Skeletal muscle satellite cell (primary cell): ENCODE results near the gene CMTR2.

Experiments used
- H3K27me3 ChIP-seq: 2 replicates; pipeline ENCODE4 v1.7.0; 2013; ENCODE audit warnings: low read length; ENCODE audit not compliant: control insufficient read depth, insufficient read depth
- H3K36me3 ChIP-seq: 2 replicates; pipeline ENCODE4 v1.7.0; 2013; ENCODE audit warnings: mild to moderate bottlenecking, control low read depth, low read length; ENCODE audit not compliant: insufficient read depth
- H3K4me1 ChIP-seq: 2 replicates; pipeline ENCODE4 v1.7.0; 2013; ENCODE audit warnings: low read length; ENCODE audit not compliant: control insufficient read depth, insufficient read depth
- H3K4me2 ChIP-seq: 2 replicates; pipeline ENCODE4 v1.7.0; 2013; ENCODE audit warnings: mild to moderate bottlenecking, low read length
- H3K4me3 ChIP-seq: 2 replicates; pipeline ENCODE4 v1.7.0; 2013; ENCODE audit warnings: low read length
- H3K9ac ChIP-seq: 2 replicates; pipeline ENCODE4 v1.7.0; 2013; ENCODE audit warnings: mild to moderate bottlenecking, low read depth, low read length, moderate library complexity
- H3K9me3 ChIP-seq: replicated peaks from 2 replicates; pipeline ENCODE4 v1.7.0; 2013; ENCODE audit warnings: mild to moderate bottlenecking, control low read depth, low read length

CMTR2 gene

GRCh38 chr16:71273384-71273783, 15.8 kb downstream of the CMTR2 start:
- H3K27me3 ChIP-seq, result no peaks in the 10 kb centered on the region
- no peak overlapping the region for H3K4me3 ChIP-seq
- H3K4me2 ChIP-seq, result no peak overlapping the region
- no peaks in the 10 kb centered on the region for H3K4me1 ChIP-seq
- no peaks in the 10 kb centered on the region for H3K9me3 ChIP-seq
- H3K9ac ChIP-seq, result no peak overlapping the region
- H3K36me3 ChIP-seq, result no peaks in the 10 kb centered on the region

DNA sequence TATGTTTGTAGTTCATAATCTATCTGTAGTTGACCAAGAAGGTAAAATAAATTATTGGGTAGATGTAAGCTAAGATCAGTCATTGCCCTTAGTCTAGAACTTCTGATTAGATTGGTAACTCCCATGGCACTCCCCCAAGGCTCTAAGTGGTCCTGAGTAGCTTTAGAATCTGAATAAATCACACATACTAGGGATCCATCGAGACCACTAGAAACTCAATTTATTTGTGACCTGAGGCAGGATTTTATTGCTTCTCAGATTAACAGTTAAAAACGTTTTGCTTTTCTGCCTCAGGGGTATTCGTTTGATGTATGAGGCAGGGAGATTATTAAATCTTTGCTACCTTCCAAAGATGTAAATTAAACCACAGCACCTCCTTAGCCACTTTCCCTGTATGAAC, 24.9 kb downstream of the CMTR2 start:
- no peak overlapping the region for H3K4me2 ChIP-seq
- H3K9me3 ChIP-seq, result no peaks in the 10 kb centered on the region
- H3K4me1 ChIP-seq, result no peaks in the 10 kb centered on the region
- H3K9ac ChIP-seq, result no peak overlapping the region
- H3K27me3 ChIP-seq, result no peaks in the 10 kb centered on the region
- H3K4me3 ChIP-seq, result no peak overlapping the region
- H3K36me3 ChIP-seq, result no peaks in the 10 kb centered on the region

- H3K9ac ChIP-seq, result no peak overlapping the region
- no peaks in the 10 kb centered on the region for H3K9me3 ChIP-seq
- H3K4me1 ChIP-seq, result no peaks in the 10 kb centered on the region
- no peak overlapping the region for H3K4me2 ChIP-seq
- no peaks in the 10 kb centered on the region for H3K27me3 ChIP-seq
- H3K4me3 ChIP-seq, result no peak overlapping the region
- no peaks in the 10 kb centered on the region for H3K36me3 ChIP-seq
These were observed 25.6 kb downstream of the CMTR2 start for GRCh38 chr16:71263582-71263981.

- no peaks in the 10 kb centered on the region for H3K36me3 ChIP-seq
- no peak overlapping the region for H3K4me2 ChIP-seq
- H3K4me1 ChIP-seq, result no peaks in the 10 kb centered on the region
- H3K9me3 ChIP-seq, result no peaks in the 10 kb centered on the region
- no peaks in the 10 kb centered on the region for H3K27me3 ChIP-seq
- H3K9ac ChIP-seq, result no peak overlapping the region
- no peak overlapping the region for H3K4me3 ChIP-seq
These were observed 26.8 kb downstream of the CMTR2 start for GRCh38 chr16:71262391-71262790.

GRCh38 chr16:71260995-71261394, 28.2 kb downstream of the CMTR2 start:
- Histone ChIP-seq H3K27me3 (no peaks in the 10 kb centered on the region), H3K9me3 (no peaks in the 10 kb centered on the region), H3K9ac (no peak overlapping the region), H3K4me3 (no peak overlapping the region), H3K36me3 (no peaks in the 10 kb centered on the region), H3K4me2 (no peak overlapping the region), H3K4me1 (no peaks in the 10 kb centered on the region)

DNA sequence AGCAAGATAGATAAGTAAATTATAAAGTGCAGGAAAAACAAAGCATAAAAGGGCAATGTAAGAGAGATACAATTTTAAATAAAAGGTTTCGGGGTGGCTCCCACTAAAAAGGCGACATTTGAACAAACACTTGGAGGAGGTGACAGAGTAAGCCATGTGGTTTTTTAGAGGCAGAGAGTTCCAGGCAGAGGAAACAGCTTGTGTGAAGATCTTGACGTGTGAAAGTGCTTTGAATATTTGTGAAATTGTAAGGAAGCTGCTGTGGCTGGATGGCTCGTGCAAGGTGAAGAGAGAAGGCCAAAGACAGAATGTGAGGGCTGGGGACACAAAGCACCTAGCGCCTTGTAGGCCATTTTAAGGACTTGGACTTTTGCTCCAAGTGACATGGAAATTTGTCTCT, 30.1 kb downstream of the CMTR2 start:
- no peaks in the 10 kb centered on the region for H3K36me3 ChIP-seq
- no peaks in the 10 kb centered on the region for H3K27me3 ChIP-seq
- H3K4me2 ChIP-seq, result no peak overlapping the region
- no peak overlapping the region for H3K4me3 ChIP-seq
- H3K4me1 ChIP-seq, result no peaks in the 10 kb centered on the region
- no peaks in the 10 kb centered on the region for H3K9me3 ChIP-seq
- H3K9ac ChIP-seq, result no peak overlapping the region

GRCh38 chr16:71258372-71258771, 30.8 kb downstream of the CMTR2 start:
- H3K4me1 ChIP-seq, result no peaks in the 10 kb centered on the region
- no peaks in the 10 kb centered on the region for H3K9me3 ChIP-seq
- H3K4me3 ChIP-seq, result no peak overlapping the region
- no peaks in the 10 kb centered on the region for H3K36me3 ChIP-seq
- no peak overlapping the region for H3K9ac ChIP-seq
- H3K4me2 ChIP-seq, result no peak overlapping the region
- no peaks in the 10 kb centered on the region for H3K27me3 ChIP-seq

DNA sequence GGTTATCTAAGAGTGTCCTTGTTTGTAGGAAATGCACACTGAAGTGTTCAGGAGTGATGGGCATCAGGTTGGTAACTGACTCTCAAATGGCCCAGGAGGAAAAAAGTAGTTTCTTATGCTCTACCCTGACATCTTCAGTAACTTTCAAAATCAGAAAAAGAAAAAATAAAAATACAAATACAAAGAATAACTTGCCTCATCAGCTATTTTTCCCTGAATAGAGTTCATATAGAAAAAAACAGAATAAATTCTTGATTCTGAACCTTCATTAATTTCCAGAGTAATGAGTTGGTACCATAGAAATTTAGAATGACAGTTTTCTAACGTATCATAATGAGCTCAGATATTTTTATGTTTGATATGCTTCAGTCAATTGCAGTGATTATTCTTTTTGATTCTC, 31.4 kb downstream of the CMTR2 start:
- no peaks in the 10 kb centered on the region for H3K27me3 ChIP-seq
- no peaks in the 10 kb centered on the region for H3K36me3 ChIP-seq
- no peaks in the 10 kb centered on the region for H3K9me3 ChIP-seq
- H3K4me3 ChIP-seq, result no peak overlapping the region
- no peak overlapping the region for H3K9ac ChIP-seq
- H3K4me1 ChIP-seq, result no peaks in the 10 kb centered on the region
- H3K4me2 ChIP-seq, result no peak overlapping the region

GRCh38 chr16:71255721-71256120, 33.5 kb downstream of the CMTR2 start:
- no peaks in the 10 kb centered on the region for H3K4me1 ChIP-seq
- no peak overlapping the region for H3K9ac ChIP-seq
- no peaks in the 10 kb centered on the region for H3K36me3 ChIP-seq
- no peaks in the 10 kb centered on the region for H3K27me3 ChIP-seq
- no peaks in the 10 kb centered on the region for H3K9me3 ChIP-seq
- no peak overlapping the region for H3K4me3 ChIP-seq
- H3K4me2 ChIP-seq, result no peak overlapping the region

DNA sequence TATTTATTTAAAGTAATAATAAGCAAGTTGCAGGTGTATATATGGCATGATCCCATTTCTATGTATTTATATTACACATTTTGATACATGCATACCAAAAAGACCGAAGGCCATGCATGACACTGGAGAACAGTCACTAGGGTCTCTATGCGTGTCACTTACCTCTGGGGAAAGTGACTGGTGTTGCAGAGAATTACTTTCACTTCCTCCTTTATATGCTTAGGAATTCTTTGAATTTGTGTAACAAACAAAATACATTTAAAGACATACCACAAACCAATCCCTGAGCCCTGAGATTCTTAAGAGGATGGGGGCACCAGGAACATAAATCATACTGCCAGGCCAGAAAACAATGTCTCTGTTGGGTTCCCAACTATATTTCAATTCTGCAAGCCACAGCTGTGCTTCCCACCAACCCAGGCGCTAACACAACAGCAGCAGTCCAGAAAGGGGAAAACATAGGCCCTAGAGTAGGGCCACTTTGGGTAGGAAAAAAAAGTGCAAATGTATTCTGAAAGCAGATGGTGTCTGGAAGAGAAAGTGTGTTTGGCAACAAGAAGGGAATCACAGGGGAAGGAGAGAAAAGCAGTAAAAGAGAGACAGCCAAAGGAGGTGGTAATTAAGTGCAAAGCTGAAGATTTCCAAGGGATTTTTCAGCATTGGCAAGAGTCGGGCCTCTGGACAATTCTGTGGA, 34.2 kb downstream of the CMTR2 start:
- Histone ChIP-seq H3K4me1 (no peaks in the 10 kb centered on the region), H3K4me3 (no peak overlapping the region), H3K9ac (no peak overlapping the region), H3K9me3 (no peaks in the 10 kb centered on the region), H3K27me3 (no peaks in the 10 kb centered on the region), H3K4me2 (no peak overlapping the region), H3K36me3 (no peaks in the 10 kb centered on the region)

GRCh38 chr16:71250461-71251235, 38.6 kb downstream of the CMTR2 start:
- H3K9me3 ChIP-seq, result no peaks in the 10 kb centered on the region
- H3K27me3 ChIP-seq, result no peaks in the 10 kb centered on the region
- H3K4me2 ChIP-seq, result no peak overlapping the region
- H3K4me1 ChIP-seq, result no peaks in the 10 kb centered on the region
- no peak overlapping the region for H3K4me3 ChIP-seq
- no peak overlapping the region for H3K9ac ChIP-seq
- no peaks in the 10 kb centered on the region for H3K36me3 ChIP-seq

DNA sequence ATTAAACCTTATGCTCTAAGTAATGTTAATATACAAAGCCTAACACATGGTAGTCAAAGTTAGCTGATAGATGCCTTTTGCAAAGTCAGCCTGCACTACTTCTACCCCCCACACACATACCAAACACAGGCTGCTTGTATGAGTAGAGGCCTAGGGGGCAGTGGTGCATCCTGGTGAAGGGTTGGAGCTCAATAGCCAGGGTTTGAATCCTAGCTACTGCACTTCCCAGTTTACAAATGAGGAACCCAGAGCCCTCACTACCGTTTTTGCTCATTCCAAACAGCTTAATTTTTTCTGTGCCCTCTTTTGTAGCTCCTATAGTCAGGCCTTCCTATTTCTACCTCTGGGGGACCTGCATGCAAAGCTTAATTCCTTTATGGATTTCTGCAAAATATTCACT, 39.8 kb downstream of the CMTR2 start:
- no peaks in the 10 kb centered on the region for H3K27me3 ChIP-seq
- no peaks in the 10 kb centered on the region for H3K36me3 ChIP-seq
- no peaks in the 10 kb centered on the region for H3K9me3 ChIP-seq
- no peak overlapping the region for H3K9ac ChIP-seq
- H3K4me2 ChIP-seq, result no peak overlapping the region
- H3K4me3 ChIP-seq, result no peak overlapping the region
- no peaks in the 10 kb centered on the region for H3K4me1 ChIP-seq
